Measurements from ENCODE around the gene VAT1L.

VAT1L gene

DNA sequence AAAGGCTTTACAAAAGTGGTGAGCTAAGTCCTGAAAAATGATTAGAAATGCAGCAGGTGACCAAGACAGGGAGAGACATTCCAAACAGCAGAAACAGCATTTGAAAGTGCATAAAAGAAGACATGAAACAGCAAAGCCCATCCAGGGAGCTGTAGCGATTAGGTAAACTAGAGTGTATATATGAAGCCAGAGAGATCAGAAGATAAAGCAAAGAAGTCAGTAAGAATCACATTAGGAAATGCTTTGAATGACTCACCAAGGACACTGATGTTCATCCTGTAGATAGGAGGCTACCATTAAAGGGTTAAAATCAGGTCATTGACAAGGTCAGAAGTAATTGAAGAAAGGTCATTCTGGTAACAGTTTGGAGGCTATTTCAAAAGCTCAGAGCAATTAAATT, 27.6 kb upstream of the VAT1L start:
- Mint-ChIP-seq H3K9me3 (no peaks in the 10 kb centered on the region), H3K27ac (no peak overlapping the region), H3K36me3 (ENCODE audit: low read depth) (no peaks in the 10 kb centered on the region), H3K27me3 (ENCODE audit: low read depth) (no peaks in the 10 kb centered on the region), H3K4me1 (peaks cover 11% of the 10 kb centered on the region), H3K4me3 (no peak overlapping the region)
- TF ChIP-seq, protein P1, sequence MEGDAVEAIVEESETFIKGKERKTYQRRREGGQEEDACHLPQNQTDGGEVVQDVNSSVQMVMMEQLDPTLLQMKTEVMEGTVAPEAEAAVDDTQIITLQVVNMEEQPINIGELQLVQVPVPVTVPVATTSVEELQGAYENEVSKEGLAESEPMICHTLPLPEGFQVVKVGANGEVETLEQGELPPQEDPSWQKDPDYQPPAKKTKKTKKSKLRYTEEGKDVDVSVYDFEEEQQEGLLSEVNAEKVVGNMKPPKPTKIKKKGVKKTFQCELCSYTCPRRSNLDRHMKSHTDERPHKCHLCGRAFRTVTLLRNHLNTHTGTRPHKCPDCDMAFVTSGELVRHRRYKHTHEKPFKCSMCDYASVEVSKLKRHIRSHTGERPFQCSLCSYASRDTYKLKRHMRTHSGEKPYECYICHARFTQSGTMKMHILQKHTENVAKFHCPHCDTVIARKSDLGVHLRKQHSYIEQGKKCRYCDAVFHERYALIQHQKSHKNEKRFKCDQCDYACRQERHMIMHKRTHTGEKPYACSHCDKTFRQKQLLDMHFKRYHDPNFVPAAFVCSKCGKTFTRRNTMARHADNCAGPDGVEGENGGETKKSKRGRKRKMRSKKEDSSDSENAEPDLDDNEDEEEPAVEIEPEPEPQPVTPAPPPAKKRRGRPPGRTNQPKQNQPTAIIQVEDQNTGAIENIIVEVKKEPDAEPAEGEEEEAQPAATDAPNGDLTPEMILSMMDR (IDR thresholded peaks at IDR 0.05; ENCODE audit: unreplicated experiment in 3 of 3): no peak

DNA sequence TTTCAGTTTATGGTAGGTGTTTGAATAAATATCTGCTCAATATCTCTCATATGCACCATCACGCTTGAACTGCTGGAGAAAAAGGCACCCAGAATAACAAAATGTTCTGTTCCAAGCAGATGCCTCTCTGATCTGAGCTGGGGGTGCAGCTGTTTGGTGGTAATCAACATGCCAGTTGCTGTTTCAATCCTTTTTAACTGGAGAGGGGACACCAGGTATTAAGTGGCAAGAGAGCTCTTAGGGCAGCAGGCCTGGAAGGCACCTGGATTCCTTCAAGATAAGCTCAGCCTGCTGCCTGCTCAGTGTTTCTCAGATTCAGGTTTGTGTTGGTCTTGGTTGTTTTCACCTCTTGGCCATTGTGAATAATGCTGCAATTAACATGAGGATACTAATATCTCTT, 27.2 kb upstream of the VAT1L start:
- Mint-ChIP-seq H3K36me3 (ENCODE audit: low read depth) (no peaks in the 10 kb centered on the region), H3K9me3 (no peaks in the 10 kb centered on the region), H3K4me3 (no peak overlapping the region), H3K4me1 (peaks cover 11% of the 10 kb centered on the region), H3K27me3 (ENCODE audit: low read depth) (no peaks in the 10 kb centered on the region), H3K27ac (no peak overlapping the region)
- TF ChIP-seq, protein P1 (IDR thresholded peaks at IDR 0.05; ENCODE audit: unreplicated experiment in 3 of 3): no peak

DNA sequence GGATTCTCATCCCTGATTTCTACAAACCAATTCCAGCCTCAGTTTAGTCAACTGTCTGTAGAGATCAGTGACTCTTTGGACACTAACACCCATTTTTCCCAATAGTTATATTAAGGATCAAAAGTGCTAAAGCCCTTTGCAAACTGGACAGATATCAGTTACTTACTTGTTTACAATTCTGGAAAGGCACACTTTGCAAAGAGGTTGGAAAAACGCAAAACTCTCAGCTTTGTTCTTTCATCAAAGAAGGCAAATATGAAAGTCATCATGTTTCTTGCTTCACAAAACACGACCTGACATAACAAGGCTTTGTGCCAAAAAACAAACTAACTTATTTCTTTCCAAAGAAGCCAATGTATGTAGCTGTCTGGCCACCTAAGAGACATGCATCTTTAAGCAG, 26.1 kb upstream of the VAT1L start:
- TF ChIP-seq, protein P1 (IDR thresholded peaks at IDR 0.05; ENCODE audit: unreplicated experiment in 3 of 3): no peak
- H3K27ac Mint-ChIP-seq: no peak overlapping the region
- peaks cover 11% of the 10 kb centered on the region for H3K4me1 Mint-ChIP-seq
- H3K9me3 Mint-ChIP-seq: no peaks in the 10 kb centered on the region
- H3K27me3 Mint-ChIP-seq (ENCODE audit: low read depth): no peaks in the 10 kb centered on the region
- no peak overlapping the region for H3K4me3 Mint-ChIP-seq
- H3K36me3 Mint-ChIP-seq (ENCODE audit: low read depth): no peaks in the 10 kb centered on the region

DNA sequence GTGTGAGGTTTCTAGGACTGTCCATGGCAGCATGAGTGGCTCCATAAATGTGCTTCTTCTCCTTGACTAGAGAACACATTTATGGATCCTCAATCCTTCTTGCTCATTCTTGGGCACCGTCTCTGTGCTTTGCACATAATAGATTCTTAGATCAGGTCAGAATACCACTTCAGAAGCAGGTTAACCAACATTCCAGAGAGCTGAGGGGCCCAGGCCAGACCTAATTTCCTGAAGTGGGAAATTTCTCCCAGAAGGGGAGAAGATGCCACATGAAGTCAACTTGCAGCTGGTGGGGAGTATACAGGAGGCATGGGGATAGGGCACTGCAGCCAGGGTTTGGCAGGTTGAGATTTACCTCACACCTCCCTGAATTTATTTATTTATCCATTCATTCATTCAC, 24.4 kb upstream of the VAT1L start:
- no peaks in the 10 kb centered on the region for H3K9me3 Mint-ChIP-seq
- TF ChIP-seq, protein P1 (IDR thresholded peaks at IDR 0.05; ENCODE audit: unreplicated experiment in 3 of 3): no peak
- H3K27me3 Mint-ChIP-seq (ENCODE audit: low read depth): no peaks in the 10 kb centered on the region

DNA sequence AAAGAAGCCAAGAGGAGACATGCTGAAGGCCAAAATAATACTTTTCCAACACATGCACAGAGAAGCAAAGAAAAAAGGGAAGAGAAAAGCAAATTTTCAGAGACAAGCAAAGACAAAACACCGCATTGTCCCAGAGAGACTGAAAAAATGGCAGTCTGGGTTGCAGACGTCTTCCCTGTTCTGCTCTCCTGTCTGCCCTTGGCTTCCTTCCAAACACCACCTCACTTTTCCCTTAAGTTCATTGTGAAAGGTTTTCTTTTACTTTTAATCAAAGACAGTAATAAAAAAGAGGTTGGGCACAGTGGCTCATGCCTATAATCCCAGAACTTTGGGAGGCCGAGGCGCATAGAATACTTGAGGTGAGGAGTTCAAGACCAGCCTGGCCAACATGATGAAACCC, 21.2 kb upstream of the VAT1L start:
- H3K4me3 Mint-ChIP-seq: no peak overlapping the region
- H3K27ac Mint-ChIP-seq: no peak overlapping the region
- peaks cover 8% of the 10 kb centered on the region for H3K27me3 Mint-ChIP-seq (ENCODE audit: low read depth)
- TF ChIP-seq, protein P1 (IDR thresholded peaks at IDR 0.05; ENCODE audit: unreplicated experiment in 3 of 3): no peak
- H3K9me3 Mint-ChIP-seq: no peaks in the 10 kb centered on the region
- peaks cover 5% of the 10 kb centered on the region for H3K4me1 Mint-ChIP-seq
- H3K36me3 Mint-ChIP-seq (ENCODE audit: low read depth): no peaks in the 10 kb centered on the region

More for the DNA sequence above, 24.4 kb upstream of the VAT1L start:
- Mint-ChIP-seq H3K4me3 (no peak overlapping the region), H3K36me3 (ENCODE audit: low read depth) (no peaks in the 10 kb centered on the region), H3K4me1 (peaks cover 11% of the 10 kb centered on the region), H3K27ac (no peak overlapping the region)

DNA sequence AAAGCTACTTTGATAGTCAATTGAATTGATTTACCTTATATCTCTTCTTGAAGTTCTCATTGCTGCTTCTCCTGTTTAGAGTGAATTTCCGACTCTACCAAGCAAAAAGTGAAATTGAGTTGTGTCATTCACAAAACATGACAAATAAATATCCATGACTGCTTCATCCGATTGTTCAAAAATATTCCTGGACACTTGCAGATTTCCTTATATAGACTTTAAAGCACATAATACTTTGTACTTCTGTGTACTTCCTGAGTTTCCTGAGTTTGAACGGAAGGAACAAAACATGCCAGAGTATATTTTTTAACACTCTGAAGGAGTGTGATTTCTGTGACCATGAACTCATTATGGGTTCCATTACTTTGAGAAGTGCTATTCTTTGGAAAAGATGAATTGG, 20.5 kb upstream of the VAT1L start:
- Mint-ChIP-seq H3K27me3 (ENCODE audit: low read depth) (peaks cover 8% of the 10 kb centered on the region), H3K9me3 (no peaks in the 10 kb centered on the region), H3K4me1 (peaks cover 5% of the 10 kb centered on the region), H3K36me3 (ENCODE audit: low read depth) (no peaks in the 10 kb centered on the region), H3K27ac (no peak overlapping the region), H3K4me3 (no peak overlapping the region)
- TF ChIP-seq, protein P1 (IDR thresholded peaks at IDR 0.05; ENCODE audit: unreplicated experiment in 3 of 3): no peak

All from nephron (organoid).